Measurements from ENCODE around the gene HIVEP2. TPM values are rescaled to one million over a fixed set of nuclear protein-coding genes. Genes with fewer than 3 reads are reported as not detected.
A peak's percentile ranks its signal among the peaks of the same experiment; 100 is the strongest.

The HIVEP2 gene
- total RNA-seq, 1 experiment from 2014 or later, result 10.3 TPM

- intact Hi-C loops (cut with micrococcal nuclease; ENCODE audit: unreplicated experiment) (no loop called here), in situ Hi-C loops (cut with HindIII; ENCODE audit: low pct_unique_long_range_greater_than_20kb, low sequenced_read_pairs) (no loop called here)
- DNase-seq (ENCODE audit: low read depth, low spot score) (no peak), ATAC-seq (no peak)
- Histone ChIP-seq H3K27me3 (ENCODE audit: control insufficient read depth, insufficient read depth, low read length) (no peaks in the 10 kb centered on the region), H3K4me1 (ENCODE audit: control insufficient read depth, insufficient read depth, low read length) (peaks cover 22% of the 10 kb centered on the region), H3K4me3 (ENCODE audit: low read depth in 2 of 2, low read length in 2 of 2) (no peak overlapping the region), H3K27ac (ENCODE audit: low read length) (no peak overlapping the region), H3K9me3 (ENCODE audit: control insufficient read depth, insufficient read depth, low read depth, low read length) (no peaks in the 10 kb centered on the region), H3K36me3 (ENCODE audit: control insufficient read depth, insufficient read depth, low read length) (no peaks in the 10 kb centered on the region)
- ChIA-PET POLR2A (interaction anchor here (0.9 to 1.5 kb wide), 2 partner anchors 14 to 19 kb away, joined by 5 read pairs; no protein-coding TSS in a partner anchor), CTCF (interaction anchor here (0.6 kb wide), 3 partner anchors 37 to 408 kb away, joined by 3 read pairs; no protein-coding TSS in a partner anchor)
- BruUV-seq (replicated peaks), result no TSS peak
- TF ChIP-seq CTCF (IDR thresholded peaks at IDR 0.05), result no peak
- TF ChIP-seq, protein P1, sequence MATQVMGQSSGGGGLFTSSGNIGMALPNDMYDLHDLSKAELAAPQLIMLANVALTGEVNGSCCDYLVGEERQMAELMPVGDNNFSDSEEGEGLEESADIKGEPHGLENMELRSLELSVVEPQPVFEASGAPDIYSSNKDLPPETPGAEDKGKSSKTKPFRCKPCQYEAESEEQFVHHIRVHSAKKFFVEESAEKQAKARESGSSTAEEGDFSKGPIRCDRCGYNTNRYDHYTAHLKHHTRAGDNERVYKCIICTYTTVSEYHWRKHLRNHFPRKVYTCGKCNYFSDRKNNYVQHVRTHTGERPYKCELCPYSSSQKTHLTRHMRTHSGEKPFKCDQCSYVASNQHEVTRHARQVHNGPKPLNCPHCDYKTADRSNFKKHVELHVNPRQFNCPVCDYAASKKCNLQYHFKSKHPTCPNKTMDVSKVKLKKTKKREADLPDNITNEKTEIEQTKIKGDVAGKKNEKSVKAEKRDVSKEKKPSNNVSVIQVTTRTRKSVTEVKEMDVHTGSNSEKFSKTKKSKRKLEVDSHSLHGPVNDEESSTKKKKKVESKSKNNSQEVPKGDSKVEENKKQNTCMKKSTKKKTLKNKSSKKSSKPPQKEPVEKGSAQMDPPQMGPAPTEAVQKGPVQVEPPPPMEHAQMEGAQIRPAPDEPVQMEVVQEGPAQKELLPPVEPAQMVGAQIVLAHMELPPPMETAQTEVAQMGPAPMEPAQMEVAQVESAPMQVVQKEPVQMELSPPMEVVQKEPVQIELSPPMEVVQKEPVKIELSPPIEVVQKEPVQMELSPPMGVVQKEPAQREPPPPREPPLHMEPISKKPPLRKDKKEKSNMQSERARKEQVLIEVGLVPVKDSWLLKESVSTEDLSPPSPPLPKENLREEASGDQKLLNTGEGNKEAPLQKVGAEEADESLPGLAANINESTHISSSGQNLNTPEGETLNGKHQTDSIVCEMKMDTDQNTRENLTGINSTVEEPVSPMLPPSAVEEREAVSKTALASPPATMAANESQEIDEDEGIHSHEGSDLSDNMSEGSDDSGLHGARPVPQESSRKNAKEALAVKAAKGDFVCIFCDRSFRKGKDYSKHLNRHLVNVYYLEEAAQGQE (IDR thresholded peaks at IDR 0.05; ENCODE audit: insufficient read depth in 1 of 2, low read depth in 2 of 2, low read length in 1 of 2), result no peak
- no peak for TF ChIP-seq TCF7L2 (IDR thresholded peaks at IDR 0.05; ENCODE audit: low read depth, low read length)
- TF ChIP-seq POLR2AphosphoS5 (IDR thresholded peaks at IDR 0.05; ENCODE audit: low read depth, low read length), result no peak
- TF ChIP-seq SIN3A (IDR thresholded peaks at IDR 0.05; ENCODE audit: borderline replicate concordance, insufficient read depth, low read depth, low read length), result no peak
Measured at GRCh38 chr6:142883011-142883410, 62.0 kb downstream of the HIVEP2 start.

DNA sequence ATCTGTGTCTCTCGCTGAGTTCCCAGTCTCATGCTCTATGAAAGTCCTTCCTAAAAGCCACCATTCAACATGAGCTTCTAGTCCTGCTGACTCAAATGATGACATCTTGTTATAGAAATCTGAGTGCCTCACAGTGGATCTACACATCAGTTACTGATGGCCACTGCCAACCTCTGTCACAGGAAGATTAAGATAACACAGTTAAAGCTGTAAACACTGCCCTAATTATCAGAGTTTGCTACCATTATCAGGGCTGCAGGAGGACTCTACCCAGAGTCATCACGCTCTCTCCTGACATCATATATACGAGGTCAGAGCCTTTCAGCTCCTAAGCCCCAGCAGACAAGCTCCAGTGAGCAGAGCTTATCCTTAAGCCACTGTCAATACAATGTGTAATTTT, 63.2 kb downstream of the HIVEP2 start:
- H3K4me1 ChIP-seq (ENCODE audit: control insufficient read depth, insufficient read depth, low read length), result peaks cover 20% of the 10 kb centered on the region
- no peak for DNase-seq (ENCODE audit: low read depth, low spot score)
- no peak for ATAC-seq
- peak overlapping the region; percentile 49; the same call in 1 of the 2 replicates for H3K27ac ChIP-seq (ENCODE audit: low read length)
- ChIA-PET CTCF (no interaction called here), POLR2A (no interaction called here)
- H3K36me3 ChIP-seq (ENCODE audit: control insufficient read depth, insufficient read depth, low read length), result no peaks in the 10 kb centered on the region
- TF ChIP-seq SIN3A (IDR thresholded peaks at IDR 0.05; ENCODE audit: borderline replicate concordance, insufficient read depth, low read depth, low read length) (no peak), TCF7L2 (IDR thresholded peaks at IDR 0.05; ENCODE audit: low read depth, low read length) (no peak), CTCF (IDR thresholded peaks at IDR 0.05) (no peak), POLR2AphosphoS5 (IDR thresholded peaks at IDR 0.05; ENCODE audit: low read depth, low read length) (no peak)
- TF ChIP-seq, protein P1 (IDR thresholded peaks at IDR 0.05; ENCODE audit: insufficient read depth in 1 of 2, low read depth in 2 of 2, low read length in 1 of 2), result no peak
- H3K9me3 ChIP-seq (ENCODE audit: control insufficient read depth, insufficient read depth, low read depth, low read length), result no peaks in the 10 kb centered on the region
- intact Hi-C loops (cut with micrococcal nuclease; ENCODE audit: unreplicated experiment), result no loop called here
- H3K27me3 ChIP-seq (ENCODE audit: control insufficient read depth, insufficient read depth, low read length), result no peaks in the 10 kb centered on the region
- no peak overlapping the region for H3K4me3 ChIP-seq (ENCODE audit: low read depth in 2 of 2, low read length in 2 of 2)
- in situ Hi-C loops (cut with HindIII; ENCODE audit: low pct_unique_long_range_greater_than_20kb, low sequenced_read_pairs), result no loop called here
- BruUV-seq (replicated peaks), result no TSS peak

Measured in Panc1 (cell line).